Muscle of leg (tissue), 11 donors: ENCODE results near the gene KRT6B. TPM values are rescaled to one million over a fixed set of nuclear protein-coding genes. Genes with fewer than 3 reads are reported as not detected.
"Not testable (repeated sequence)": the region's sequence is repeated elsewhere in the genome, so short reads cannot be mapped to it uniquely, and the experiment has no call there.

Experiments
- DNase-seq: peaks from one replicate; pipeline ENCODE4 v3.0.0; 2013
- H3K27ac ChIP-seq: one replicate; pipeline ENCODE4 v1.5.1; 2013; ENCODE audit warnings: mild to moderate bottlenecking, low read length, control low read depth
- H3K27me3 ChIP-seq: one replicate; pipeline ENCODE4 v1.6.1; 2013; ENCODE audit warnings: low read length; ENCODE audit not compliant: control insufficient read depth, insufficient read depth
- H3K36me3 ChIP-seq: one replicate; pipeline ENCODE4 v1.6.1; 2013; ENCODE audit warnings: low read length; ENCODE audit not compliant: control insufficient read depth, insufficient read depth
- H3K4me1 ChIP-seq: one replicate; pipeline ENCODE4 v1.6.1; 2013; ENCODE audit warnings: low read length; ENCODE audit not compliant: control insufficient read depth, insufficient read depth
- H3K4me3 ChIP-seq: one replicate; pipeline ENCODE4 v1.5.1; 2013; ENCODE audit warnings: low read length, control low read depth
- H3K9me3 ChIP-seq: replicated peaks from 2 replicates; pipeline ENCODE4 v1.6.1; 2013; ENCODE audit warnings: low read depth, low read length; ENCODE audit not compliant: control insufficient read depth
- WGBS: methylation state at CpG from one replicate; pipeline ENCODE4 v1.1.5; 2013; ENCODE audit warnings: missing lambda C conversion rate; ENCODE audit not compliant: insufficient coverage; 5-methylcytosine and 5-hydroxymethylcytosine counted together
- polyA plus RNA-seq, 8 donors: library from polyadenylated mRNA; unstranded; fragments of 120-200 nt; gene quantifications; one replicate each; pipeline versions ENCODE4 v1.2.1 to v1.2.3, GENCODE V29; 2013; ENCODE audit warnings: inconsistent platforms in 1 of 8, low replicate concordance in 1 of 8; ENCODE audit not compliant: insufficient read length in 8 of 8, insufficient read depth in 1 of 8
- total RNA-seq: library from RNA; stranded (reverse); fragments of 120-200 nt; gene quantifications from one replicate; pipeline ENCODE4 v1.2.4, GENCODE V29; 2013

The KRT6B gene
- total and polyA plus RNA-seq, 9 donors: 0.44 TPM; not detected in 8

- Histone ChIP-seq H3K36me3 (no peaks in the 10 kb centered on the region), H3K4me3 (no peak overlapping the region), H3K9me3 (no peaks in the 10 kb centered on the region), H3K4me1 (peaks cover 9% of the 10 kb centered on the region), H3K27ac (no peak overlapping the region), H3K27me3 (peaks cover 7% of the 10 kb centered on the region)
- no peak for DNase-seq
- no CpG with 5 or more reads among the region's 1 CpG for WGBS
Measured at GRCh38 chr12:52494100-52494499, 42.2 kb upstream of the KRT6B start.

- no peaks in the 10 kb centered on the region for H3K36me3 ChIP-seq
- peaks cover 9% of the 10 kb centered on the region for H3K4me1 ChIP-seq
- 81% methylated on average over 2 of the region's 2 CpGs for WGBS
- DNase-seq: no peak
- H3K4me3 ChIP-seq: no peak within 1 kb of the TSS
- H3K27me3 ChIP-seq: peaks cover 7% of the 10 kb centered on the region
- H3K9me3 ChIP-seq: no peaks in the 10 kb centered on the region
- no peak within 1 kb of the TSS for H3K27ac ChIP-seq
Measured at GRCh38 chr12:52493172-52493571, 41.2 kb upstream of the KRT6B start, which contains the start of gene KRT6A. Gene KRT6A (minus strand): TSS chr12:52493257. CDS start chr12:52493188, 69 bp downstream.

GRCh38 chr12:52492405-52492804, 40.5 kb upstream of the KRT6B start:
- H3K27ac ChIP-seq, H3K4me1 ChIP-seq, H3K4me3 ChIP-seq, H3K36me3 ChIP-seq, H3K27me3 ChIP-seq, H3K9me3 ChIP-seq, DNase-seq: not testable (repeated sequence)
- no CpG with 5 or more reads among the region's 6 CpGs for WGBS

- H3K36me3 ChIP-seq, DNase-seq, H3K4me1 ChIP-seq, H3K27ac ChIP-seq, H3K9me3 ChIP-seq, H3K4me3 ChIP-seq, H3K27me3 ChIP-seq: not testable (repeated sequence)
- 81% methylated on average over 7 of the region's 8 CpGs for WGBS
Measured at GRCh38 chr12:52491495-52491894, 39.5 kb upstream of the KRT6B start.

- no peak overlapping the region for H3K27ac ChIP-seq
- no peaks in the 10 kb centered on the region for H3K4me1 ChIP-seq
- H3K4me3 ChIP-seq: no peak overlapping the region
- peaks cover 2% of the 10 kb centered on the region for H3K9me3 ChIP-seq
- no peaks in the 10 kb centered on the region for H3K36me3 ChIP-seq
- peaks cover 7% of the 10 kb centered on the region for H3K27me3 ChIP-seq
- no peak for DNase-seq
Measured at GRCh38 chr12:52488736-52489135, 36.8 kb upstream of the KRT6B start.

GRCh38 chr12:52487744-52488443, 35.9 kb upstream of the KRT6B start:
- 96% methylated on average over 3 of the region's 15 CpGs for WGBS
- not testable (repeated sequence) for H3K9me3 ChIP-seq, H3K27me3 ChIP-seq, H3K4me1 ChIP-seq, H3K36me3 ChIP-seq, H3K27ac ChIP-seq, H3K4me3 ChIP-seq, DNase-seq

GRCh38 chr12:52487211-52487610, 35.3 kb upstream of the KRT6B start:
- H3K4me1 ChIP-seq: no peaks in the 10 kb centered on the region
- DNase-seq: no peak
- WGBS: no CpG with 5 or more reads among the region's 1 CpG
- H3K4me3 ChIP-seq: no peak overlapping the region
- peaks cover 2% of the 10 kb centered on the region for H3K9me3 ChIP-seq
- no peaks in the 10 kb centered on the region for H3K36me3 ChIP-seq
- H3K27me3 ChIP-seq: peaks cover 3% of the 10 kb centered on the region
- H3K27ac ChIP-seq: no peak overlapping the region

GRCh38 chr12:52486166-52487105, 34.5 kb upstream of the KRT6B start:
- Histone ChIP-seq H3K4me3 (no peak overlapping the region), H3K4me1 (no peaks in the 10 kb centered on the region), H3K27me3 (peaks cover 2% of the 10 kb centered on the region), H3K27ac (no peak overlapping the region), H3K9me3 (peaks cover 2% of the 10 kb centered on the region), H3K36me3 (no peaks in the 10 kb centered on the region)
- 80% methylated on average over 1 of the region's 5 CpGs for WGBS
- DNase-seq: no peak

GRCh38 chr12:52480073-52480472, 28.1 kb upstream of the KRT6B start:
- Histone ChIP-seq H3K9me3 (peaks cover 2% of the 10 kb centered on the region), H3K27me3 (peaks cover 6% of the 10 kb centered on the region), H3K27ac (no peak overlapping the region), H3K4me1 (no peaks in the 10 kb centered on the region), H3K36me3 (no peaks in the 10 kb centered on the region), H3K4me3 (no peak overlapping the region)
- WGBS: 53% methylated on average over 2 of the region's 3 CpGs
- DNase-seq: no peak

- H3K27ac ChIP-seq: no peak overlapping the region
- no CpG with 5 or more reads among the region's 2 CpGs for WGBS
Measured at GRCh38 chr12:52477651-52478050, 25.7 kb upstream of the KRT6B start.

More at GRCh38 chr12:52477651-52478050, 25.7 kb upstream of the KRT6B start:
- H3K4me1 ChIP-seq: no peaks in the 10 kb centered on the region
- peaks cover 7% of the 10 kb centered on the region for H3K27me3 ChIP-seq
- no peaks in the 10 kb centered on the region for H3K9me3 ChIP-seq
- no peak overlapping the region for H3K4me3 ChIP-seq
- no peaks in the 10 kb centered on the region for H3K36me3 ChIP-seq
- DNase-seq: no peak
